ENCODE data around the gene ZNF740. TPM values are rescaled to one million over a fixed set of nuclear protein-coding genes. Genes with fewer than 3 reads are reported as not detected.

Gene ZNF740
- total RNA-seq, 1 experiment from 2014 or later: 35.8 TPM

DNA sequence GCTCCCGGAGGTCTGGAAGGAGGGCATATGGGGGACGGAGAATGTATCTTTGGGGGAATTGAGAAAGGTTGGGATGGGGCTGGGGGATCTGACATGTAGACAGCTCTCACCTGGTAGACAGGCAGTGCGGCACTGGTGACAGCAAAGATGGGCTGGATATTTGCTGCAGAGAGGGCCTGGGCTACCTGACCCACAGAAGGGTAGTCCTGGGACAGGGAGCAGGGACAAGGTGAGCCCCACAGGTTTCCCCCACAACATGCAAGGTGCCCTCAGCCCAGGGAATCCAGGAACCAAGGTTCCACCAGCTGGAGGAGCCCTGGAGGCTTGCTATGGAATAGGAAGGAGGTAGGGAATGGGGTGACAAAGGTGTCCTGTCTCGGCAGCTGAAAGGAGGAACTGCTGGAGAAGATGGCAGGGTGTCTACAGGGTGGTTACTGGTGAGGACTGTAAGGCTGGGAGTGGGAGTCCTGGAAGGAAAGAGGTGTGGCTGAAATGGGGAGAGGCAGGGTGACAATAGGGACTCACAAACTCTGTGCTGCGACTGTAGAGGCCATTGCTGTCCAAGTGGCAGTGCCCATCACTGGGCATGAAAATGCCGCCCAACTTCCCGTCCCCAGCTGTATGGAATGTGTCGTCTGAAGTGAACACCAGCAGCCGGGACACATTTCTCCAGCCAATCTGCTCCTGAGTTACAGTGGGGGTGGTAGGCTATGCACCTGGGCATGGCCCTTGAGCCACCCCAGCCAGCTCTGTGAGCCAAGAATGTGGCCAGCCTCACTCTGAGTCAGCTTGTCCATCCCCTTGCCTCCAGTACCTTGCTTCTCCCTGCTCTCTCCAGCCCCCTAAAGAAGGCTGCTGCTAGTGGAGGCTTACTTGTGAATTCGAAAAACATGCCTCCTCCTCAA is 15.2 kb downstream of the ZNF740 start:
- BruUV-seq (replicated peaks): no TSS peak

DNA sequence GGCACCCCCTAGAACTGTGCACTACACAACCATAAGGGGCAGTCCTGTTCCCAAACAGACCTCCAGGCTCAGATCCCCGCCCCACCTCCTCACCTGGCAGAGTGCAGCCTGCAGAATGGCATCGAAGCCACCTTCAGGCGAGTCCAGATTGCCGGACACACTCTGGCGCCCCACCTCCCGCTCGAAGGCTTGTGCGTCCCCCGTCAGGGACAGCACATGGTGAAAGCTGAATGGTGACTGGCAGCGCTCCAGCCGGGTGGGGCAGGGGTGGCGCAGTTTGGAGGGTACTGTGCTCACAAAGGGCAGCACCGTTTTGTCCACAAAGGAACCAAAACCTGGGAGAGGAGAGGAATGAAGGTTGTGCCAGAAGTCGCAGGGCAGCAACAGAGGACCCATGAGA is 16.0 kb downstream of the ZNF740 start:
- intact Hi-C loops (cut with micrococcal nuclease; ENCODE audit: unreplicated experiment): no loop called here
- no peak overlapping the region for H3K4me3 Mint-ChIP-seq (ENCODE audit: unreplicated experiment)
- no peaks in the 10 kb centered on the region for H3K27me3 Mint-ChIP-seq (ENCODE audit: insufficient read depth, unreplicated experiment)
- DNase-seq: no peak
- H3K27ac Mint-ChIP-seq (ENCODE audit: unreplicated experiment): no peak overlapping the region
- no peaks in the 10 kb centered on the region for H3K27me3 ChIP-seq (replicated peaks; ENCODE audit: control insufficient read depth, insufficient read depth, low read length)
- peaks cover 9% of the 10 kb centered on the region for H3K36me3 Mint-ChIP-seq (ENCODE audit: insufficient read depth, unreplicated experiment)
- TF ChIP-seq, protein P1, sequence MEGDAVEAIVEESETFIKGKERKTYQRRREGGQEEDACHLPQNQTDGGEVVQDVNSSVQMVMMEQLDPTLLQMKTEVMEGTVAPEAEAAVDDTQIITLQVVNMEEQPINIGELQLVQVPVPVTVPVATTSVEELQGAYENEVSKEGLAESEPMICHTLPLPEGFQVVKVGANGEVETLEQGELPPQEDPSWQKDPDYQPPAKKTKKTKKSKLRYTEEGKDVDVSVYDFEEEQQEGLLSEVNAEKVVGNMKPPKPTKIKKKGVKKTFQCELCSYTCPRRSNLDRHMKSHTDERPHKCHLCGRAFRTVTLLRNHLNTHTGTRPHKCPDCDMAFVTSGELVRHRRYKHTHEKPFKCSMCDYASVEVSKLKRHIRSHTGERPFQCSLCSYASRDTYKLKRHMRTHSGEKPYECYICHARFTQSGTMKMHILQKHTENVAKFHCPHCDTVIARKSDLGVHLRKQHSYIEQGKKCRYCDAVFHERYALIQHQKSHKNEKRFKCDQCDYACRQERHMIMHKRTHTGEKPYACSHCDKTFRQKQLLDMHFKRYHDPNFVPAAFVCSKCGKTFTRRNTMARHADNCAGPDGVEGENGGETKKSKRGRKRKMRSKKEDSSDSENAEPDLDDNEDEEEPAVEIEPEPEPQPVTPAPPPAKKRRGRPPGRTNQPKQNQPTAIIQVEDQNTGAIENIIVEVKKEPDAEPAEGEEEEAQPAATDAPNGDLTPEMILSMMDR (IDR thresholded peaks at IDR 0.05; ENCODE audit: insufficient read depth in 1 of 2, low read depth in 1 of 2, low read length in 1 of 2, severe bottlenecking in 1 of 2, unreplicated experiment in 1 of 2): no peak
- ChIA-PET POLR2A (no interaction called here), CTCF (no interaction called here)
- H3K4me1 ChIP-seq: no peaks in the 10 kb centered on the region
- H3K9me3 Mint-ChIP-seq (ENCODE audit: unreplicated experiment): no peaks in the 10 kb centered on the region
- H3K4me1 Mint-ChIP-seq (ENCODE audit: low read depth, unreplicated experiment): no peaks in the 10 kb centered on the region
- H3K36me3 ChIP-seq (ENCODE audit: control insufficient read depth, insufficient read depth, low read length): no peaks in the 10 kb centered on the region
- H3K9me3 ChIP-seq: no peaks in the 10 kb centered on the region
- BruUV-seq (replicated peaks): no TSS peak
- H3K4me3 ChIP-seq (ENCODE audit: low read depth, low read length): no peak overlapping the region

More for the DNA sequence above, 15.2 kb downstream of the ZNF740 start:
- Mint-ChIP-seq H3K27me3 (ENCODE audit: insufficient read depth, unreplicated experiment) (no peaks in the 10 kb centered on the region), H3K27ac (ENCODE audit: unreplicated experiment) (no peak overlapping the region), H3K36me3 (ENCODE audit: insufficient read depth, unreplicated experiment) (peaks cover 9% of the 10 kb centered on the region), H3K4me1 (ENCODE audit: low read depth, unreplicated experiment) (no peaks in the 10 kb centered on the region), H3K4me3 (ENCODE audit: unreplicated experiment) (no peak overlapping the region), H3K9me3 (ENCODE audit: unreplicated experiment) (no peaks in the 10 kb centered on the region)
- TF ChIP-seq, protein P1 (IDR thresholded peaks at IDR 0.05; ENCODE audit: insufficient read depth in 1 of 2, low read depth in 1 of 2, low read length in 1 of 2, severe bottlenecking in 1 of 2, unreplicated experiment in 1 of 2): no peak
- Histone ChIP-seq H3K9me3 (no peaks in the 10 kb centered on the region), H3K4me3 (ENCODE audit: low read depth, low read length) (no peak overlapping the region), H3K36me3 (ENCODE audit: control insufficient read depth, insufficient read depth, low read length) (no peaks in the 10 kb centered on the region; the same call in 1 of the 2 replicates), H3K27me3 (replicated peaks; ENCODE audit: control insufficient read depth, insufficient read depth, low read length) (no peaks in the 10 kb centered on the region), H3K4me1 (no peaks in the 10 kb centered on the region)
- CTCF ChIA-PET: interaction anchor here (0.6 to 1.0 kb wide), 2 partner anchors 100 to 149 kb away, joined by 3 read pairs; partner anchors contain the start of gene PFDN5
- no peak for DNase-seq
- intact Hi-C loops (cut with micrococcal nuclease; ENCODE audit: unreplicated experiment): no loop called here
- POLR2A ChIA-PET: no interaction called here

DNA sequence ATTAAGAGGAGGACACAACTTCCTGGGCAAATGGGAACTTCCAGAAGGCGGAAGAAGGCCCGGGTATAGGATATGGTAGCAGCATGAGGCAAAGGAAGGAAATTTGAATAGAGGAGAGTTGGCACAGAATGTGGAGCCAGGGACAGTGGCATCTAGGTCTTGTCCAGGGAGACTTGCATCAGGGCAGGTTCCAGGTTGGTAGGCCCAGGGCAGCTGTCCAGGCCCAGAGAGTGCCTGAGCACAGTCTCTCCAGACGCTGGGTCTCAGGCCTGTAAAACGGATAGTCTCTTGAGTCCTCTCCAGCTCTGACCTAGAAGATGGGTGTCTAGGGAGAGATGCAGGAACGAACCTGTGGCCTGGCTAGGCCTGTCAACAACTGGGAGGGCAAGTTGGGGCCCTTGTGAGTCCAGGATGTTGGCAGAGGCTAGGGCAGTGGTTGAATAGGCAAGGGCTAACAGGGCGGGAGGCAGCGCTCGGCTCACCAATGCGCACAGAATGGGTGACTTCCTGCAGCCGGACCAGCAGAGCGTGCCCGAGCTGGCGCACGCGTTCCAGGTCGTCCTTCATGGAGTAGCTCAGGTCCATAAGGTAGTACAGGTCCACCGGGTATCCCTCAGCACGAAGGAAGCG is 16.6 kb downstream of the ZNF740 start:
- DNase-seq: no peak
- intact Hi-C loops (cut with micrococcal nuclease; ENCODE audit: unreplicated experiment): no loop called here
- H3K27me3 Mint-ChIP-seq (ENCODE audit: insufficient read depth, unreplicated experiment): no peaks in the 10 kb centered on the region
- Histone ChIP-seq H3K9me3 (no peaks in the 10 kb centered on the region), H3K4me1 (no peaks in the 10 kb centered on the region), H3K36me3 (ENCODE audit: control insufficient read depth, insufficient read depth, low read length) (no peaks in the 10 kb centered on the region), H3K27me3 (replicated peaks; ENCODE audit: control insufficient read depth, insufficient read depth, low read length) (no peaks in the 10 kb centered on the region), H3K4me3 (ENCODE audit: low read depth, low read length) (no peak overlapping the region)
- H3K36me3 Mint-ChIP-seq (ENCODE audit: insufficient read depth, unreplicated experiment): peaks cover 9% of the 10 kb centered on the region
- no peak overlapping the region for H3K27ac Mint-ChIP-seq (ENCODE audit: unreplicated experiment)
- no peak overlapping the region for H3K4me3 Mint-ChIP-seq (ENCODE audit: unreplicated experiment)
- TF ChIP-seq, protein P1 (IDR thresholded peaks at IDR 0.05; ENCODE audit: insufficient read depth in 1 of 2, low read depth in 1 of 2, low read length in 1 of 2, severe bottlenecking in 1 of 2, unreplicated experiment in 1 of 2): no peak
- no TSS peak for BruUV-seq (replicated peaks)
- POLR2A ChIA-PET: interaction anchor here (0.6 kb wide), 1 partner anchor 341 kb away, joined by 4 read pairs; no protein-coding TSS in a partner anchor
- H3K4me1 Mint-ChIP-seq (ENCODE audit: low read depth, unreplicated experiment): no peaks in the 10 kb centered on the region
- CTCF ChIA-PET: no interaction called here
- H3K9me3 Mint-ChIP-seq (ENCODE audit: unreplicated experiment): no peaks in the 10 kb centered on the region
